SK-N-SH (cell line): ENCODE data around the gene IL17REL. TPM values are rescaled to one million over a fixed set of nuclear protein-coding genes. Genes with fewer than 3 reads are reported as not detected.

Experiments used
- CTCF ChIA-PET: fragments of 300-600, 350-600 bp; formaldehyde crosslinking; extraction: SDS; loops from one replicate; lab custom pipeline; 2021; lab: Yijun Ruan, JAX
- POLR2A ChIA-PET: fragments of 350-600 bp; sonication (Branson Sonifier 250); formaldehyde crosslinking; extraction: SDS; loops from one replicate; lab custom pipeline; 2020; ENCODE audit warnings: antibody characterized with exemption, inconsistent platforms; lab: Yijun Ruan, JAX
- DNase-seq: peaks from one replicate; pipeline ENCODE4 v3.0.0; 2012
- H2AFZ ChIP-seq: fragments of 200-600 bp; sonication (generic); 2 replicates; pipeline ENCODE4 v1.8.1; 2016; ENCODE audit warnings: antibody characterized with exemption, mild to moderate bottlenecking, low read depth
- H3F3A ChIP-seq: fragments of 200-600 bp; sonication (generic); replicated peaks from 2 replicates; pipeline ENCODE3; 2016; ENCODE audit warnings: antibody characterized with exemption, mild to moderate bottlenecking; ENCODE audit not compliant: insufficient read depth
- H3K27ac ChIP-seq, 2 experiments: fragments of 200-500 bp in 1 of 2; fragments of 200-600 bp in 1 of 2; sonication (Bioruptor generic) in 1 of 2; sonication (generic), shearing (Covaris generic) in 1 of 2; 2 replicates each; pipeline versions ENCODE4 v1.5.1 to v1.6.1; 2014 to 2016; ENCODE audit warnings: low read depth in 2 of 2, inconsistent platforms in 1 of 2, low read length in 1 of 2, mild to moderate bottlenecking in 1 of 2, mixed read lengths in 1 of 2
- H3K27me3 ChIP-seq: fragments of 200-600 bp; sonication (generic), shearing (Covaris generic); 2 replicates; pipeline ENCODE4 v1.6.1; 2016; ENCODE audit warnings: mixed run types; ENCODE audit not compliant: insufficient read depth
- H3K36me3 ChIP-seq, 2 experiments: fragments of 200-500 bp in 1 of 2; fragments of 200-600 bp in 1 of 2; sonication (Bioruptor generic) in 1 of 2; sonication (generic) in 1 of 2; replicated peaks in 1 of 2; 2 replicates each; pipeline versions ENCODE3 to v1.5.1; 2014 to 2016; ENCODE audit warnings: low read length in 1 of 2, mild to moderate bottlenecking in 1 of 2; ENCODE audit not compliant: insufficient read depth in 2 of 2, control insufficient read depth in 1 of 2
- H3K4me1 ChIP-seq, 2 experiments: fragments of 200-500 bp in 1 of 2; fragments of 200-600 bp in 1 of 2; sonication (Bioruptor generic) in 1 of 2; sonication (generic), shearing (Covaris generic) in 1 of 2; 2 replicates each; pipeline versions ENCODE4 v1.5.1 to v1.6.1; 2014 to 2016; ENCODE audit warnings: low read depth in 1 of 2, low read length in 1 of 2, mixed run types in 1 of 2; ENCODE audit not compliant: insufficient read depth in 2 of 2, control insufficient read depth in 1 of 2
- H3K4me2 ChIP-seq: fragments of 200-600 bp; sonication (generic), shearing (Covaris generic); 2 replicates; pipeline ENCODE4 v1.6.1; 2017; ENCODE audit warnings: mixed run types
- H3K4me3 ChIP-seq, 2 experiments: fragments of 200-500 bp in 1 of 2; fragments of 200-600 bp in 1 of 2; sonication (Bioruptor generic) in 1 of 2; sonication (generic), shearing (Covaris generic) in 1 of 2; 2 replicates each; pipeline versions ENCODE4 v1.5.1 to v1.8.1; 2014 to 2016; ENCODE audit warnings: low read depth in 2 of 2, inconsistent platforms in 1 of 2, low read length in 1 of 2, mild to moderate bottlenecking in 1 of 2, mixed read lengths in 1 of 2, moderate library complexity in 1 of 2
- H3K79me2 ChIP-seq: fragments of 200-600 bp; sonication (generic); 2 replicates; pipeline ENCODE4 v1.8.1; 2017; ENCODE audit warnings: mild to moderate bottlenecking; ENCODE audit not compliant: insufficient read depth
- H3K9ac ChIP-seq: fragments of 200-600 bp; sonication (generic); 2 replicates; pipeline ENCODE4 v1.6.1; 2017; ENCODE audit warnings: mixed run types
- H3K9me2 ChIP-seq: fragments of 200-600 bp; sonication (generic); 2 replicates; pipeline ENCODE4 v1.6.1; 2017; ENCODE audit warnings: mixed run types
- H3K9me3 ChIP-seq: fragments of 200-600 bp; sonication (generic); 2 replicates; pipeline ENCODE4 v1.6.1; 2017; ENCODE audit warnings: mixed run types, mild to moderate bottlenecking, moderate library complexity
- H4K20me1 ChIP-seq: fragments of 200-600 bp; sonication (generic); 2 replicates; pipeline ENCODE4 v1.6.1; 2017; ENCODE audit warnings: mild to moderate bottlenecking, mixed run types; ENCODE audit not compliant: insufficient read depth
- EP300 ChIP-seq, 2 experiments: IDR thresholded peaks; 2 replicates each; pipeline versions ENCODE4 v1.4.0 to v1.6.1; 2012; ENCODE audit warnings: borderline replicate concordance in 1 of 2, low read depth in 1 of 2, low read length in 1 of 2
- EZH2phosphoT487 ChIP-seq: fragments of 200-600 bp; sonication (generic); IDR thresholded peaks from 2 replicates; pipeline ENCODE4 v1.6.1; 2017; ENCODE audit warnings: low read depth, mixed run types, mild to moderate bottlenecking, antibody characterized with exemption, moderate library complexity, borderline replicate concordance
- FOSL2 ChIP-seq: IDR thresholded peaks from 2 replicates; pipeline ENCODE4 v1.4.0; 2012; ENCODE audit warnings: low read depth, mild to moderate bottlenecking, moderate library complexity, borderline replicate concordance
- GATA2 ChIP-seq: sonication (generic); formaldehyde crosslinking; IDR thresholded peaks from 2 replicates; pipeline ENCODE4 v1.5.0; 2020; ENCODE audit warnings: mild to moderate bottlenecking, missing genetic modification reagents
- IRF3 ChIP-seq: fragments of 150-350 bp; IDR thresholded peaks from 2 replicates; pipeline ENCODE4 v1.6.1; 2016; ENCODE audit warnings: mild to moderate bottlenecking, low read depth, low read length
- MEF2A ChIP-seq: IDR thresholded peaks from 2 replicates; pipeline ENCODE4 v1.4.0; 2012; ENCODE audit warnings: low read depth, borderline replicate concordance
- NFIC ChIP-seq: IDR thresholded peaks from 2 replicates; pipeline ENCODE4 v1.4.0; 2012; ENCODE audit warnings: borderline replicate concordance
- NRF1 ChIP-seq: IDR thresholded peaks from 2 replicates; pipeline ENCODE4 v1.6.1; 2012; ENCODE audit warnings: low read depth, mild to moderate bottlenecking, low read length
- POLR2AphosphoS5 ChIP-seq: IDR thresholded peaks from 2 replicates; pipeline ENCODE4 v1.6.1; 2012; ENCODE audit warnings: low read depth, low read length
- RFX5 ChIP-seq: IDR thresholded peaks from 2 replicates; pipeline ENCODE4 v1.6.1; 2012; ENCODE audit warnings: mild to moderate bottlenecking, improper control_type of control experiment, low read length
- RXRA ChIP-seq: IDR thresholded peaks from 2 replicates; pipeline ENCODE4 v1.4.0; 2012; ENCODE audit warnings: low read depth, mild to moderate bottlenecking, borderline replicate concordance
- SMC3 ChIP-seq: IDR thresholded peaks from 2 replicates; pipeline ENCODE4 v1.6.1; 2012; ENCODE audit warnings: low read depth, low read length, improper control_type of control experiment
- TAF1 ChIP-seq: IDR thresholded peaks from 2 replicates; pipeline ENCODE4 v1.6.1; 2012; ENCODE audit warnings: low read depth, mild to moderate bottlenecking, low read length, moderate library complexity, borderline replicate concordance
- TCF12 ChIP-seq: IDR thresholded peaks from 2 replicates; pipeline ENCODE4 v1.4.0; 2012
- TEAD4 ChIP-seq: IDR thresholded peaks from 2 replicates; pipeline ENCODE4 v1.4.0; 2012; ENCODE audit warnings: mild to moderate bottlenecking, borderline replicate concordance; ENCODE audit not compliant: insufficient read depth
- USF2 ChIP-seq: fragments of 150-350 bp; IDR thresholded peaks from 2 replicates; pipeline ENCODE4 v1.6.1; 2017; ENCODE audit warnings: antibody characterized with exemption, low read length, low read depth, borderline replicate concordance
- YY1 ChIP-seq: IDR thresholded peaks from 2 replicates; pipeline ENCODE4 v1.4.0; 2012; ENCODE audit warnings: low read depth, mild to moderate bottlenecking
- ZBTB33 ChIP-seq: IDR thresholded peaks from 2 replicates; pipeline ENCODE4 v1.4.0; 2012; ENCODE audit warnings: low read depth, borderline replicate concordance
- WGBS: methylation state at CpG from one replicate; pipeline ENCODE4 v1.1.6; 2017; ENCODE audit warnings: low lambda C conversion rate; 5-methylcytosine and 5-hydroxymethylcytosine counted together
- polyA plus RNA-seq, 3 experiments: library from polyadenylated mRNA; depleted of rRNA; stranded (reverse); fragments of >200 nt; gene quantifications; 2 replicates each; pipeline ENCODE4 v1.2.3, GENCODE V29; 2012
- TF ChIP-seq, protein P1 (sequence below): IDR thresholded peaks from 2 replicates; pipeline ENCODE4; 2012

The IL17REL gene
- polyA plus RNA-seq, 1 of the 3 experiments (the other 2 are of a cell fraction): not detected

DNA sequence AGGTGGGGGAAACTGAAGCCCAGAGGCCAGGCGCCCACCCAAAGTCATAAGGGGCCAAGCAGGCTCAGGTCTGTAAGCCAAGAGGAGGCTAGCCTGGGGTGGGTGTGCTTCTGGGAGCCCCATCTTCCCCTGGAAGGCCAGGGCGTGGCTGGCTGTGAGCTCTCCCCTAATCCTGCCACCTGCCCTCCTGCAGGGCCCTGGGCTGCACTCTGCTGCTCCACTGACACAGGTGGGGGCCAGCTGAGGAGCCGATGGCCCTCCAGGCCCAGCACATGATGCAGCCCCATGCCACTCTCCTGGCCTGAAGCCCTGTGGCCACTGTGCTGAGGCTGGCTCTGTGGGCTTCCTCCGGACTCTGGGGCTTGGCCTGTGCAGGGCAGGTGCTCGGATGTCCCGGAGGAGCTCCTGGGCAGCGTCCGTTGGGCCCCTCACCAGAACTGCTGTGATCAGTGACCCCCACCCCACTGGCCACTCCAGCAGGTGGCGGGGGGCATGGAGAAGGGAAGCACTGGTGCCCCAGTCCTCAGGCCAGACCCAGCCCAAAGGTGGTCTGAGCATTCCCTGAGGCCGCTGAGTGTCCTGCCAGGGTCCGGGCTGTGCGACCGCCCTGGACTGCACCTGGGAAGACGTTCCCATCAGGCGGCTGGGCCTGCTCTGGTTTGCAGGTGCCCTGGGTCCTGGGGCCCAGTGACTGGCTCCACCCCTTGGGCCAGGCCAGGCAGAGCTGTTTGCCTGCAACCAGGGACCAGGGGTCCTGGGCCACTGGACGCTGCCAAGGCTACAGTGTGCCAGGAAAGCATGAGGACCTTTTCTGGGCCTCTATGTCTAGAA is 43.5 kb downstream of the IL17REL start:
- DNase-seq: peak; percentile 27
- no peak overlapping the region for H2AFZ ChIP-seq
- peaks cover 0 to 2% of the 10 kb centered on the region in 2 experiments for H3K36me3 ChIP-seq
- H3K79me2 ChIP-seq: peaks cover 2% of the 10 kb centered on the region; the same call in 1 of the 2 replicates
- no peak overlapping the region for H3K4me3 ChIP-seq
- H3K27ac ChIP-seq: no peak overlapping the region
- H3K4me1 ChIP-seq: peaks cover 4 to 24% of the 10 kb centered on the region in 2 experiments; a peak in 1 of 4 replicates
- POLR2A ChIA-PET: no interaction called here
- TF ChIP-seq FOSL2: no peak
- TF ChIP-seq, protein P1, sequence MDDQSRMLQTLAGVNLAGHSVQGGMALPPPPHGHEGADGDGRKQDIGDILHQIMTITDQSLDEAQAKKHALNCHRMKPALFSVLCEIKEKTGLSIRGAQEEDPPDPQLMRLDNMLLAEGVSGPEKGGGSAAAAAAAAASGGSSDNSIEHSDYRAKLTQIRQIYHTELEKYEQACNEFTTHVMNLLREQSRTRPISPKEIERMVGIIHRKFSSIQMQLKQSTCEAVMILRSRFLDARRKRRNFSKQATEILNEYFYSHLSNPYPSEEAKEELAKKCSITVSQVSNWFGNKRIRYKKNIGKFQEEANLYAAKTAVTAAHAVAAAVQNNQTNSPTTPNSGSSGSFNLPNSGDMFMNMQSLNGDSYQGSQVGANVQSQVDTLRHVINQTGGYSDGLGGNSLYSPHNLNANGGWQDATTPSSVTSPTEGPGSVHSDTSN: no peak
- TF ChIP-seq MEF2A: no peak
- no peak for TF ChIP-seq TCF12
- TF ChIP-seq TEAD4: no peak
- TF ChIP-seq RXRA: no peak
- no peak for TF ChIP-seq GATA2 (CRISPR knock-in tag)
- no peak for TF ChIP-seq SMC3
- no peak for TF ChIP-seq POLR2AphosphoS5
- H3K4me2 ChIP-seq: no peak overlapping the region
- WGBS: 96% methylated on average over 4 of the region's 16 CpGs
- H3K27me3 ChIP-seq: no peaks in the 10 kb centered on the region
- no peaks in the 10 kb centered on the region for H3F3A ChIP-seq
- no peaks in the 10 kb centered on the region for H4K20me1 ChIP-seq
- H3K9ac ChIP-seq: no peak overlapping the region
- no peaks in the 10 kb centered on the region for H3K9me2 ChIP-seq
- CTCF ChIA-PET: interaction anchor here (0.7 to 3.9 kb wide), 5 partner anchors 14 to 61 kb away, joined by 3 to 18 read pairs (median 3); no protein-coding TSS in a partner anchor
- H3K9me3 ChIP-seq: no peaks in the 10 kb centered on the region

DNA sequence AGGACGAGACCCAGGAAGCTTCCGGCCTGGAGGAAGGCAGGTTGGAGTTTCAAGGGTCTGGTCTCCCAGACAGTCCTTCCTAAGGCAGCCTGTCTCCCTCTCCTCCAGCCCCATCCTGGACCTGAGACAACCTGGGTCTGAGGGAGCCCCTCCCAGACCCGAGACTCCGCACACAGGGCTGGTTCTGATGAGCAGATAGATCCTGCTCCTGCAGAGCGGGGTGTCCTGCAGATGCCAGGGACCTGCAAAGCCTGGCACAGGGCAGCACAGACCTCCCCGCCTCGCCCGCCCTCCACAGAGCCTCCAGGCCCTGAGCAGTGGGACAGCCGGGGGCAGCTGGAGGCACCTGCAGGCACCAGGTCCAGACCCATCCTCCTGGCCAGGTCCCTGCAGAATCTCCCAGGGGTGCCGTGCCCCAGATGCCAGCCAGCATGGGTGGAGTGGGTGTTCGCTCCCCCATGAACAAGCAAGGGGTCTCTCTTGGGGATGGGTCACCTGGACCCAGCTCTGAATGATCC is 44.2 kb downstream of the IL17REL start:
- Histone ChIP-seq H2AFZ (no peak overlapping the region), H4K20me1 (no peaks in the 10 kb centered on the region), H3K4me3 (no peak overlapping the region), H3K79me2 (peaks cover 9% of the 10 kb centered on the region; the same call in 1 of the 2 replicates), H3K4me2 (no peak overlapping the region), H3K4me1 (peaks cover 9 to 24% of the 10 kb centered on the region in 2 experiments; a peak in 2 of 4 replicates), H3K9me2 (no peaks in the 10 kb centered on the region), H3K27ac (no peak overlapping the region), H3K36me3 (peaks cover 4 to 8% of the 10 kb centered on the region in 2 experiments), H3K9ac (no peak overlapping the region), H3F3A (no peaks in the 10 kb centered on the region), H3K27me3 (no peaks in the 10 kb centered on the region), H3K9me3 (no peaks in the 10 kb centered on the region)
- DNase-seq: peak; percentile 33
- POLR2A ChIA-PET: no interaction called here
- CTCF ChIA-PET: interaction anchor here (0.7 to 3.9 kb wide), 9 partner anchors 12 to 178 kb away, joined by 3 to 18 read pairs (median 4); no protein-coding TSS in a partner anchor
- 98% methylated on average over 11 of the region's 11 CpGs for WGBS
- no peak for TF ChIP-seq TCF12
- no peak for TF ChIP-seq NRF1
- no peak for TF ChIP-seq YY1
- no peak for TF ChIP-seq EZH2phosphoT487
- TF ChIP-seq, protein P1: no peak
- no peak for TF ChIP-seq TAF1
- TF ChIP-seq IRF3: no peak
- TF ChIP-seq ZBTB33: no peak
- TF ChIP-seq EP300 (IDR thresholded peaks at IDR 0.05; ENCODE audit: borderline replicate concordance in 1 of 2, low read depth in 1 of 2, low read length in 1 of 2): no peak
- no peak for TF ChIP-seq USF2
- TF ChIP-seq RFX5: no peak
- TF ChIP-seq NFIC: no peak
- no peak for TF ChIP-seq SMC3
